ENCODE results near the gene CCDC33. TPM values are rescaled to one million over a fixed set of nuclear protein-coding genes. Genes with fewer than 3 reads are reported as not detected.

Gene CCDC33
- total and polyA plus RNA-seq, 2 donors (not counting 3 experiments of a cell fraction or from before 2014, with no cell fraction given): not detected

DNA sequence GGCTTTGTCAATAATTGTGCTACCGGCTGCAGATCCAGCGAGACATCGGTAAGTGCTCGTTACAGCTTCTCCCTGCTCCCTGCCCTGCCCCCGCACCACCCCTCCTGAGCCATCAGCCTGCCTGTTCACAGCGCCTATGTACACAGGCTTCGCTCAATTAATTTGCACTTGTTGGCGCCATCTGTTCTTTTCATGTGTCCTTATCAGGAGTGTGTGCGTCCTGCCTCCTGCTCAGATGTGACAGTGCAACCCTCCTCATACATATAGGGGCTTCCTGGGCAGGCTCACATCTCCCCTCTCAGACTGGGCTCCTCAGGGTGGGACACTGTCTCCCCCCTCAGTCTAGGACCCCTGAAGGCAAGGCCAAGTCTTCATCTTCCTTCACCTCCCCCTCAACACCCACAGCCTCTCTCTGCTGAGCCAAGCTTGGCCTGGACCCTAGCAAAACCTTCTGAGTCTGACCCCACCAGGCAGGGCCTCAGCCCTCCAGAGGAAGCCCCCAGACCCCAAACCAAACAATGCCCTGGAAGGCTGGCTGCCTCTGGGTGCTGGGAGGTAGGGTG is 76.4 kb downstream of the CCDC33 start:
- no peaks in the 10 kb centered on the region for H3K36me3 ChIP-seq (ENCODE audit: control insufficient read depth in 2 of 2, extremely low read depth in 1 of 2, insufficient read depth in 2 of 2, low read length in 2 of 2)
- no peak overlapping the region for H3K4me3 ChIP-seq (replicated peaks in 1 of 3; ENCODE audit: insufficient read depth in 1 of 3, low read depth in 1 of 3, low read length in 3 of 3)
- no peaks in the 10 kb centered on the region for H3K9me3 ChIP-seq (replicated peaks; ENCODE audit: control insufficient read depth, insufficient read depth, low read length)
- H3K4me2 ChIP-seq (ENCODE audit: insufficient read depth, low read length): no peak overlapping the region
- H3K27me3 ChIP-seq (ENCODE audit: control insufficient read depth in 2 of 2, insufficient read depth in 2 of 2, low read length in 2 of 2): peaks cover 7 to 11% of the 10 kb centered on the region in 2 experiments
- TF ChIP-seq MYC (IDR thresholded peaks at IDR 0.05; ENCODE audit: low read depth, low read length): no peak
- TF ChIP-seq GATA2 (IDR thresholded peaks at IDR 0.05; ENCODE audit: insufficient read depth, insufficient read length, low read depth, low read length): no peak
- no peak for TF ChIP-seq FOS (IDR thresholded peaks at IDR 0.05; ENCODE audit: borderline replicate concordance, insufficient read depth, low read length)
- TF ChIP-seq JUN (IDR thresholded peaks at IDR 0.05; ENCODE audit: borderline replicate concordance, insufficient read depth, insufficient read length, low read depth): no peak
- TF ChIP-seq POLR2AphosphoS5 (IDR thresholded peaks at IDR 0.05; ENCODE audit: insufficient read depth, low read depth, low read length): no peak
- TF ChIP-seq, protein P1, sequence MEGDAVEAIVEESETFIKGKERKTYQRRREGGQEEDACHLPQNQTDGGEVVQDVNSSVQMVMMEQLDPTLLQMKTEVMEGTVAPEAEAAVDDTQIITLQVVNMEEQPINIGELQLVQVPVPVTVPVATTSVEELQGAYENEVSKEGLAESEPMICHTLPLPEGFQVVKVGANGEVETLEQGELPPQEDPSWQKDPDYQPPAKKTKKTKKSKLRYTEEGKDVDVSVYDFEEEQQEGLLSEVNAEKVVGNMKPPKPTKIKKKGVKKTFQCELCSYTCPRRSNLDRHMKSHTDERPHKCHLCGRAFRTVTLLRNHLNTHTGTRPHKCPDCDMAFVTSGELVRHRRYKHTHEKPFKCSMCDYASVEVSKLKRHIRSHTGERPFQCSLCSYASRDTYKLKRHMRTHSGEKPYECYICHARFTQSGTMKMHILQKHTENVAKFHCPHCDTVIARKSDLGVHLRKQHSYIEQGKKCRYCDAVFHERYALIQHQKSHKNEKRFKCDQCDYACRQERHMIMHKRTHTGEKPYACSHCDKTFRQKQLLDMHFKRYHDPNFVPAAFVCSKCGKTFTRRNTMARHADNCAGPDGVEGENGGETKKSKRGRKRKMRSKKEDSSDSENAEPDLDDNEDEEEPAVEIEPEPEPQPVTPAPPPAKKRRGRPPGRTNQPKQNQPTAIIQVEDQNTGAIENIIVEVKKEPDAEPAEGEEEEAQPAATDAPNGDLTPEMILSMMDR (IDR thresholded peaks at IDR 0.05; ENCODE audit: extremely low read depth in 1 of 2, insufficient read depth in 1 of 2, low read depth in 1 of 2, low read length in 2 of 2): no peak
- H3K9ac ChIP-seq (replicated peaks; ENCODE audit: extremely low read depth, insufficient read depth, low read length): no peak overlapping the region
- no peak overlapping the region for H2AFZ ChIP-seq (ENCODE audit: low read depth, low read length)
- DNase-seq (ENCODE audit: low read depth, low spot score): no peak
- no peak for FAIRE-seq
- H3K27ac ChIP-seq (ENCODE audit: insufficient read depth, low read depth, low read length): no peak overlapping the region
- dilution Hi-C loops (cut with MboI; ENCODE audit: extremely low pct_ligation_motif_present, low sequenced_read_pairs) (no loop called here), intact Hi-C loops (cut with micrococcal nuclease) (no loop called here)
- H3K79me2 ChIP-seq (ENCODE audit: control insufficient read depth, insufficient read depth, low read length): no peaks in the 10 kb centered on the region
- ChIA-PET POLR2A (no interaction called here), CTCF (interaction anchor here (1.1 to 6.5 kb wide), 8 partner anchors 9 to 361 kb away, joined by 3 to 175 read pairs (median 6); partner anchors contain the start of gene ISLR2)
- no peaks in the 10 kb centered on the region for H3K9me1 ChIP-seq (replicated peaks; ENCODE audit: control insufficient read depth, extremely low read depth, insufficient read depth, low read length)
- no peaks in the 10 kb centered on the region for H4K20me1 ChIP-seq (replicated peaks; ENCODE audit: control insufficient read depth, extremely low read depth, insufficient read depth, low read length)
- BruUV-seq (replicated peaks): no TSS peak
- H3K4me1 ChIP-seq (ENCODE audit: control insufficient read depth, extremely low read depth, insufficient read depth, low read length): no peaks in the 10 kb centered on the region

Data from endothelial cell of umbilical vein (primary cell).